Urothelium cell line (cell line): ENCODE results near the gene PRR7.
"Not testable (repeated sequence)": the region's sequence is repeated elsewhere in the genome, so short reads cannot be mapped to it uniquely, and the experiment has no call there.

Experiments
- DNase-seq: peaks from one replicate; pipeline ENCODE4 v3.0.0; 2011; ENCODE audit warnings: low spot score, mixed read lengths
- FAIRE-seq: peaks from 2 replicates; lab custom pipeline; 2011; peaks lifted over from hg19 to GRCh38; lab: Jason Lieb, UNC

Gene PRR7

GRCh38 chr5:177483994-177484901, 37.6 kb downstream of the PRR7 start:
- DNase-seq (no peak), FAIRE-seq (no peak)

- no peak for FAIRE-seq
- no peak for DNase-seq
Observed at GRCh38 chr5:177484902-177485549, 38.4 kb downstream of the PRR7 start.

GRCh38 chr5:177485753-177486152, 39.1 kb downstream of the PRR7 start:
- DNase-seq, FAIRE-seq: not testable (repeated sequence)

GRCh38 chr5:177486256-177486655, 39.6 kb downstream of the PRR7 start:
- DNase-seq: no peak
- no peak for FAIRE-seq

- FAIRE-seq: no peak
Observed at GRCh38 chr5:177487144-177487543, 40.5 kb downstream of the PRR7 start.

GRCh38 chr5:177487975-177488374, 41.4 kb downstream of the PRR7 start:
- FAIRE-seq (no peak), DNase-seq (no peak)

More at GRCh38 chr5:177487144-177487543, 40.5 kb downstream of the PRR7 start:
- DNase-seq: no peak

- DNase-seq (no peak), FAIRE-seq (no peak)
Observed at GRCh38 chr5:177489119-177489716, 42.6 kb downstream of the PRR7 start.

- DNase-seq (no peak), FAIRE-seq (no peak)
Observed at GRCh38 chr5:177490311-177490991, 43.8 kb downstream of the PRR7 start.

GRCh38 chr5:177490992-177491391, 44.4 kb downstream of the PRR7 start:
- FAIRE-seq: no peak
- DNase-seq: no peak

GRCh38 chr5:177491429-177491945, 44.9 kb downstream of the PRR7 start:
- peak; percentile 86 for DNase-seq
- FAIRE-seq: no peak

GRCh38 chr5:177491983-177492746, 45.6 kb downstream of the PRR7 start:
- DNase-seq: no peak
- no peak for FAIRE-seq

GRCh38 chr5:177492841-177493240, 46.2 kb downstream of the PRR7 start:
- FAIRE-seq: no peak
- no peak for DNase-seq

GRCh38 chr5:177493795-177494345, 47.3 kb downstream of the PRR7 start:
- DNase-seq: no peak
- no peak for FAIRE-seq

- FAIRE-seq (peak; percentile 82), DNase-seq (peak; percentile 89)
Observed at GRCh38 chr5:177494346-177495195, 48.0 kb downstream of the PRR7 start.

GRCh38 chr5:177495243-177496060, 48.8 kb downstream of the PRR7 start:
- FAIRE-seq: peak; percentile 23
- DNase-seq: peak; percentile 63

- DNase-seq (peak; percentile 61), FAIRE-seq (no peak)
Observed at GRCh38 chr5:177496070-177496726, 49.6 kb downstream of the PRR7 start.

- FAIRE-seq (no peak), DNase-seq (peak; percentile 84)
Observed at GRCh38 chr5:177496727-177497291, 50.2 kb downstream of the PRR7 start.
